Activated naive CD4-positive, alpha-beta T cell treated with anti-CD3 and anti-CD28 coated beads, Interleukin-2, amount 10 ng/mL, durations not matched to agents 7 days and 5 days (primary cell): Measurements from ENCODE around the gene GRIA3.
"Not testable (repeated sequence)": the region's sequence is repeated elsewhere in the genome, so short reads cannot be mapped to it uniquely, and the experiment has no call there.

Experiments used
- CTCF ChIA-PET: fragments of 350-600 bp; sonication (Branson Sonifier 250); formaldehyde crosslinking; loops from one replicate; lab custom pipeline; 2021; ENCODE audit warnings: antibody characterized with exemption; lab: Charles Lee
- DNase-seq: peaks from one replicate; pipeline ENCODE4 v3.0.0-alpha.2; 2020
- H3K27ac Mint-ChIP-seq: one replicate; pipeline ENCODE4 v1.8.0; 2021; ENCODE audit warnings: mild to moderate bottlenecking, moderate library complexity, mixed read lengths
- H3K27me3 Mint-ChIP-seq: one replicate; pipeline ENCODE4 v1.8.0; 2021; ENCODE audit warnings: mild to moderate bottlenecking, mixed read lengths
- H3K36me3 Mint-ChIP-seq: one replicate; pipeline ENCODE4 v1.8.0; 2021; ENCODE audit warnings: mixed read lengths
- H3K4me1 Mint-ChIP-seq: one replicate; pipeline ENCODE4 v1.8.0; 2021; ENCODE audit warnings: mixed read lengths
- H3K4me3 Mint-ChIP-seq: one replicate; pipeline ENCODE4 v1.8.0; 2021; ENCODE audit warnings: mild to moderate bottlenecking, moderate library complexity, mixed read lengths
- H3K9me3 Mint-ChIP-seq: one replicate; pipeline ENCODE4 v1.8.0; 2021; ENCODE audit warnings: mixed read lengths

Gene GRIA3

GRCh38 chrX:123405231-123405630 lies 221.2 kb downstream of the GRIA3 start:
- H3K36me3 Mint-ChIP-seq: no peaks in the 10 kb centered on the region
- no peaks in the 10 kb centered on the region for H3K9me3 Mint-ChIP-seq
- CTCF ChIA-PET: no interaction called here
- no peaks in the 10 kb centered on the region for H3K4me1 Mint-ChIP-seq
- no peaks in the 10 kb centered on the region for H3K27me3 Mint-ChIP-seq
- no peak overlapping the region for H3K27ac Mint-ChIP-seq
- H3K4me3 Mint-ChIP-seq: no peak overlapping the region
- no peak for DNase-seq

GRCh38 chrX:123408821-123409737 lies 225.0 kb downstream of the GRIA3 start:
- no peaks in the 10 kb centered on the region for H3K27me3 Mint-ChIP-seq
- DNase-seq: no peak
- CTCF ChIA-PET: no interaction called here
- H3K4me1 Mint-ChIP-seq: no peaks in the 10 kb centered on the region
- H3K27ac Mint-ChIP-seq: no peak overlapping the region
- H3K36me3 Mint-ChIP-seq: no peaks in the 10 kb centered on the region
- no peaks in the 10 kb centered on the region for H3K9me3 Mint-ChIP-seq
- H3K4me3 Mint-ChIP-seq: no peak overlapping the region

- H3K27me3 Mint-ChIP-seq: no peaks in the 10 kb centered on the region
- DNase-seq: no peak
- no peak overlapping the region for H3K4me3 Mint-ChIP-seq
- no peaks in the 10 kb centered on the region for H3K4me1 Mint-ChIP-seq
- H3K27ac Mint-ChIP-seq: no peak overlapping the region
- CTCF ChIA-PET: no interaction called here
- no peaks in the 10 kb centered on the region for H3K9me3 Mint-ChIP-seq
- H3K36me3 Mint-ChIP-seq: no peaks in the 10 kb centered on the region
These were observed 238.8 kb downstream of the GRIA3 start for GRCh38 chrX:123422875-123423274.

GRCh38 chrX:123424546-123424945 lies 240.5 kb downstream of the GRIA3 start:
- Mint-ChIP-seq H3K36me3 (no peaks in the 10 kb centered on the region), H3K4me1 (no peaks in the 10 kb centered on the region), H3K9me3 (no peaks in the 10 kb centered on the region), H3K4me3 (no peak overlapping the region), H3K27me3 (no peaks in the 10 kb centered on the region), H3K27ac (no peak overlapping the region)
- no peak for DNase-seq
- CTCF ChIA-PET: no interaction called here

GRCh38 chrX:123425471-123425870 lies 241.4 kb downstream of the GRIA3 start:
- H3K4me1 Mint-ChIP-seq: no peaks in the 10 kb centered on the region
- CTCF ChIA-PET: interaction anchor here (0.7 kb wide), 1 partner anchor 288 kb away, joined by 3 read pairs; no protein-coding TSS in a partner anchor
- H3K9me3 Mint-ChIP-seq: no peaks in the 10 kb centered on the region
- no peak overlapping the region for H3K4me3 Mint-ChIP-seq
- no peaks in the 10 kb centered on the region for H3K36me3 Mint-ChIP-seq
- no peaks in the 10 kb centered on the region for H3K27me3 Mint-ChIP-seq
- no peak for DNase-seq
- no peak overlapping the region for H3K27ac Mint-ChIP-seq

- Mint-ChIP-seq H3K4me1 (no peaks in the 10 kb centered on the region), H3K9me3 (no peaks in the 10 kb centered on the region), H3K4me3 (no peak overlapping the region), H3K36me3 (no peaks in the 10 kb centered on the region), H3K27me3 (no peaks in the 10 kb centered on the region), H3K27ac (no peak overlapping the region)
- no peak for DNase-seq
- CTCF ChIA-PET: interaction anchor here (0.7 kb wide), 1 partner anchor 288 kb away, joined by 3 read pairs; no protein-coding TSS in a partner anchor
These were observed 241.8 kb downstream of the GRIA3 start for GRCh38 chrX:123425904-123426303.

GRCh38 chrX:123432361-123433150 lies 248.5 kb downstream of the GRIA3 start:
- H3K36me3 Mint-ChIP-seq: no peaks in the 10 kb centered on the region
- no peaks in the 10 kb centered on the region for H3K27me3 Mint-ChIP-seq
- H3K27ac Mint-ChIP-seq: no peak overlapping the region
- no peak overlapping the region for H3K4me3 Mint-ChIP-seq
- H3K9me3 Mint-ChIP-seq: no peaks in the 10 kb centered on the region
- H3K4me1 Mint-ChIP-seq: no peaks in the 10 kb centered on the region
- CTCF ChIA-PET: no interaction called here
- DNase-seq: no peak

GRCh38 chrX:123436512-123437136 lies 252.5 kb downstream of the GRIA3 start:
- Mint-ChIP-seq H3K36me3 (no peaks in the 10 kb centered on the region), H3K27ac (no peak overlapping the region), H3K27me3 (no peaks in the 10 kb centered on the region)

GRCh38 chrX:123439926-123440325 lies 255.8 kb downstream of the GRIA3 start:
- not testable (repeated sequence) for H3K27me3 Mint-ChIP-seq

More at GRCh38 chrX:123436512-123437136, 252.5 kb downstream of the GRIA3 start:
- no peaks in the 10 kb centered on the region for H3K4me1 Mint-ChIP-seq
- CTCF ChIA-PET: interaction anchor here (0.6 kb wide), 1 partner anchor 341 kb away, joined by 3 read pairs; no protein-coding TSS in a partner anchor
- DNase-seq: no peak
- H3K4me3 Mint-ChIP-seq: no peak overlapping the region
- H3K9me3 Mint-ChIP-seq: no peaks in the 10 kb centered on the region

GRCh38 chrX:123442764-123443163 lies 258.7 kb downstream of the GRIA3 start:
- Mint-ChIP-seq H3K9me3 (no peaks in the 10 kb centered on the region), H3K27me3 (no peaks in the 10 kb centered on the region), H3K4me1 (no peaks in the 10 kb centered on the region), H3K36me3 (no peaks in the 10 kb centered on the region), H3K27ac (no peak overlapping the region), H3K4me3 (no peak overlapping the region)
- CTCF ChIA-PET: no interaction called here
- no peak for DNase-seq

More at GRCh38 chrX:123439926-123440325, 255.8 kb downstream of the GRIA3 start:
- DNase-seq, H3K4me3 Mint-ChIP-seq, H3K4me1 Mint-ChIP-seq, H3K9me3 Mint-ChIP-seq, CTCF ChIA-PET, H3K36me3 Mint-ChIP-seq, H3K27ac Mint-ChIP-seq: not testable (repeated sequence)

- CTCF ChIA-PET: no interaction called here
- H3K4me3 Mint-ChIP-seq: no peak overlapping the region
- H3K27me3 Mint-ChIP-seq: no peaks in the 10 kb centered on the region
- no peak overlapping the region for H3K27ac Mint-ChIP-seq
- no peaks in the 10 kb centered on the region for H3K36me3 Mint-ChIP-seq
- H3K4me1 Mint-ChIP-seq: no peaks in the 10 kb centered on the region
- no peaks in the 10 kb centered on the region for H3K9me3 Mint-ChIP-seq
- DNase-seq: no peak
These were observed 263.4 kb downstream of the GRIA3 start for GRCh38 chrX:123447506-123447905.

- CTCF ChIA-PET: no interaction called here
- no peak overlapping the region for H3K4me3 Mint-ChIP-seq
- H3K27me3 Mint-ChIP-seq: no peaks in the 10 kb centered on the region
- H3K9me3 Mint-ChIP-seq: no peaks in the 10 kb centered on the region
- no peak overlapping the region for H3K27ac Mint-ChIP-seq
- DNase-seq: no peak
- no peaks in the 10 kb centered on the region for H3K4me1 Mint-ChIP-seq
- no peaks in the 10 kb centered on the region for H3K36me3 Mint-ChIP-seq
These were observed 265.3 kb downstream of the GRIA3 start for GRCh38 chrX:123449335-123449734.

- Mint-ChIP-seq H3K27ac (no peak overlapping the region), H3K9me3 (no peaks in the 10 kb centered on the region), H3K4me3 (no peak overlapping the region), H3K27me3 (no peaks in the 10 kb centered on the region), H3K36me3 (no peaks in the 10 kb centered on the region), H3K4me1 (no peaks in the 10 kb centered on the region)
- DNase-seq: no peak
- CTCF ChIA-PET: no interaction called here
These were observed 266.1 kb downstream of the GRIA3 start for GRCh38 chrX:123450222-123450621.

- no peaks in the 10 kb centered on the region for H3K27me3 Mint-ChIP-seq
- CTCF ChIA-PET: no interaction called here
- H3K36me3 Mint-ChIP-seq: no peaks in the 10 kb centered on the region
- no peak for DNase-seq
- no peak overlapping the region for H3K4me3 Mint-ChIP-seq
- H3K4me1 Mint-ChIP-seq: no peaks in the 10 kb centered on the region
- H3K27ac Mint-ChIP-seq: no peak overlapping the region
- H3K9me3 Mint-ChIP-seq: no peaks in the 10 kb centered on the region
These were observed 270.8 kb downstream of the GRIA3 start for GRCh38 chrX:123454712-123455431.
